Neural cell (in vitro differentiated cells): ENCODE measurements around the gene MYCBP.

ENCODE experiments used
- CTCF ChIP-seq: fragments of 450-650 bp; IDR thresholded peaks from 2 replicates; pipeline ENCODE4 v1.5.1; 2014; ENCODE audit warnings: antibody characterized with exemption, mild to moderate bottlenecking, moderate library complexity; ENCODE audit not compliant: poor library complexity, severe bottlenecking
- EP300 ChIP-seq: fragments of 450-650 bp; conservative IDR thresholded peaks from 2 replicates; pipeline ENCODE4 v1.6.1; 2014; ENCODE audit warnings: antibody characterized with exemption, mild to moderate bottlenecking, moderate library complexity; ENCODE audit not compliant: poor library complexity, severe bottlenecking
- POLR2AphosphoS5 ChIP-seq: IDR thresholded peaks from 2 replicates; pipeline ENCODE4 v1.6.1; 2012
- RAD21 ChIP-seq: fragments of 450-650 bp; conservative IDR thresholded peaks from 2 replicates; pipeline ENCODE4 v1.6.1; 2014; ENCODE audit warnings: antibody characterized with exemption, mild to moderate bottlenecking, moderate library complexity
- REST ChIP-seq: IDR thresholded peaks from 2 replicates; pipeline ENCODE4 v1.6.1; 2012; ENCODE audit warnings: borderline replicate concordance

GRCh38 chr1:38839363-38839762 is 33.8 kb downstream of the MYCBP start:
- TF ChIP-seq CTCF (no peak), EP300 (no peak), REST (no peak), RAD21 (no peak), POLR2AphosphoS5 (no peak)
